Heart left ventricle (tissue), 16 donors: ENCODE measurements around the gene MRPS6. TPM values are rescaled to one million over a fixed set of nuclear protein-coding genes. Genes with fewer than 3 reads are reported as not detected.
A peak's percentile ranks its signal among the peaks of the same experiment; 100 is the strongest.

ENCODE experiments used
- ATAC-seq, 4 donors: fragments of 200-7000 bp; cut with Tn5 transposase; one replicate each; pipeline ENCODE4 v1.9.1; 2020 to 2022; ENCODE audit warnings: moderate library complexity in 4 of 4, mild to moderate bottlenecking in 3 of 4, moderate number of reproducible peaks in 1 of 4
- DNase-seq, 5 donors: peaks; one replicate each; pipeline ENCODE4 v3.0.0-alpha.2; 2020
- H3K27ac ChIP-seq, 12 donors: fragments of 200-600 bp; sonication (generic) in 4 of 12; one replicate each; pipeline versions ENCODE4 v1.5.0 to v1.8.0; 2016 to 2022; ENCODE audit warnings: mild to moderate bottlenecking in 2 of 12
- H3K27me3 ChIP-seq, 9 donors: fragments of 200-600 bp; sonication (generic) in 2 of 9; one replicate each; pipeline versions ENCODE4 v1.5.1 to v1.8.0; 2016 to 2022; ENCODE audit warnings: mild to moderate bottlenecking in 3 of 9
- H3K36me3 ChIP-seq, 9 donors: fragments of 200-600 bp; sonication (generic) in 2 of 9; one replicate each; pipeline versions ENCODE4 v1.5.0 to v1.8.0; 2018 to 2022; ENCODE audit warnings: mild to moderate bottlenecking in 2 of 9
- H3K4me1 ChIP-seq, 12 donors: fragments of 200-600 bp; sonication (generic) in 4 of 12; one replicate each; pipeline versions ENCODE4 v1.5.0 to v1.8.0; 2016 to 2022; ENCODE audit warnings: mild to moderate bottlenecking in 3 of 12
- H3K4me3 ChIP-seq, 12 donors: fragments of 200-600 bp; sonication (generic) in 4 of 12; one replicate each; pipeline versions ENCODE4 v1.5.0 to v1.8.0; 2017 to 2022; ENCODE audit warnings: mild to moderate bottlenecking in 9 of 12, moderate library complexity in 4 of 12
- H3K9me3 ChIP-seq, 12 donors: fragments of 200-600 bp; sonication (generic) in 4 of 12; one replicate each; pipeline versions ENCODE4 v1.5.0 to v1.8.0; 2016 to 2022; ENCODE audit warnings: mild to moderate bottlenecking in 1 of 12
- CTCF ChIP-seq, 12 donors: fragments of 200-600 bp; sonication (generic) in 4 of 12; IDR thresholded peaks; one replicate each; pipeline versions ENCODE4 v1.5.0 to v1.8.0; 2018 to 2022; ENCODE audit warnings: antibody characterized with exemption in 12 of 12, mild to moderate bottlenecking in 5 of 12
- POLR2A ChIP-seq, 2 donors: fragments of 450-650 bp; IDR thresholded peaks; one replicate each; pipeline ENCODE4 v1.6.1; 2017; ENCODE audit warnings: antibody characterized with exemption in 2 of 2, mild to moderate bottlenecking in 2 of 2, moderate library complexity in 2 of 2
- WGBS, 4 donors: extraction: QIAGEN DNeasy Blood & Tissue Kit in 2 of 4; methylation state at CpG; one replicate each; pipeline versions ENCODE4 v1.1.5 to v1.1.7; 2013 to 2018; 5-methylcytosine and 5-hydroxymethylcytosine counted together
- intact Hi-C, 10 donors: fragments of 100-400 bp; cut with DNase I; formaldehyde crosslinking; loops; one replicate each; pipeline versions ENCODE4 v1.11.1 to v1.14.2; 2022
- polyA plus RNA-seq, 2 donors: library from polyadenylated mRNA; stranded (reverse); fragments of 200-250 nt; gene quantifications; one replicate each; pipeline ENCODE4 v1.2.3, GENCODE V29; 2013
- total RNA-seq, 9 donors: library from RNA; depleted of rRNA in 2 of 9; stranded (reverse); fragments of >200 nt in 2 of 9; fragmentation: NEBNext Ultra II Directional in 3 of 9; extraction: Animal tissue kit (Norgen Biotek cat#: 25700) in 3 of 9; gene quantifications; one replicate each; pipeline versions ENCODE4 v1.1.0 to v1.2.4, GENCODE V29; 2016 to 2023
- donor health status: ischemic (EF 13 %, LVEDD 7.1; RV severe dilation, severe dysfunction).
- donor health status: healthy with polysubstance abuse.
- donor health status: DM: no; HTN: yes; CAD: no.
- donor health status: DM: no; HTN: no; CAD: no.
- donor health status: ischemic (EF 25% LVEDD 6.9; RV normal size, moderate dysfunction).
- donor health status: ischemic (EF 25% LVEDD 5.7; RV mildly dilated, moderate dysfunction).
- donor health status: healthy.
- donor health status: DM: yes; HTN: yes; CAD: no.
- donor health status: ischemic (EF 35%, LVEDD 5.7; RV mildly dilated, moderate dysfunction).
- donor health status: nonischemic (EF 11% LVEDD 7.7; RV severe dilation, severe dysfunction).
- donor health status: DM: yes; HTN: yes; CAD: no.
- donor health status: PGD.
- donor health status: ischemic (EF 29% LVEDD 5.4; RV normal size, mild dysfunction).
- donor health status: nonischemic (EF 23%, LVEDD 6.1; RV moderate dilation, normal function).

MRPS6 gene
- total and polyA plus RNA-seq, 11 donors = 21.8 to 61.7 (median 44.6) TPM

- TF ChIP-seq POLR2A (IDR thresholded peaks at IDR 0.05) = no peak
- TF ChIP-seq CTCF (IDR thresholded peaks at IDR 0.05) = no peak
- peaks cover 0 to 7% (median 0%) of the 10 kb centered on the region in 12 donors for H3K4me1 ChIP-seq
- ATAC-seq (no peak), DNase-seq (no peak)
- H3K27me3 ChIP-seq = no peaks in the 10 kb centered on the region
- H3K27ac ChIP-seq = no peak overlapping the region
- no peak overlapping the region for H3K4me3 ChIP-seq
- intact Hi-C loops = no loop called here
- no peaks in the 10 kb centered on the region for H3K9me3 ChIP-seq
- 70 to 78% (median 74%) methylated on average over 8 of the region's 8 CpGs for WGBS, 4 donors
- H3K36me3 ChIP-seq = no peaks in the 10 kb centered on the region
These were observed 38.9 kb upstream of the MRPS6 start for GRCh38 chr21:34034369-34035014.

- 85 to 91% (median 90%) methylated on average over 8 of the region's 8 CpGs for WGBS, 4 donors
- no peaks in the 10 kb centered on the region for H3K4me1 ChIP-seq
- H3K4me3 ChIP-seq = no peak overlapping the region
- TF ChIP-seq POLR2A (IDR thresholded peaks at IDR 0.05) (no peak), CTCF (IDR thresholded peaks at IDR 0.05) (no peak)
- no peak overlapping the region for H3K27ac ChIP-seq
- no peaks in the 10 kb centered on the region for H3K9me3 ChIP-seq
- ATAC-seq = peak in 1 of 4 donors; percentile 27
- no peaks in the 10 kb centered on the region for H3K27me3 ChIP-seq
- intact Hi-C loops = no loop called here
- no peak for DNase-seq
- H3K36me3 ChIP-seq = no peaks in the 10 kb centered on the region
These were observed 37.6 kb upstream of the MRPS6 start for GRCh38 chr21:34035619-34036354.

GRCh38 chr21:34037009-34037795 is 36.2 kb upstream of the MRPS6 start:
- intact Hi-C loops = no loop called here
- Histone ChIP-seq H3K9me3 (no peaks in the 10 kb centered on the region), H3K27ac (no peak overlapping the region), H3K27me3 (no peaks in the 10 kb centered on the region), H3K4me3 (no peak overlapping the region), H3K4me1 (no peaks in the 10 kb centered on the region), H3K36me3 (no peaks in the 10 kb centered on the region)
- no peak for DNase-seq
- WGBS, 4 donors = 79 to 84% (median 82%) methylated on average over 11 of the region's 11 CpGs
- ATAC-seq = no peak
- TF ChIP-seq POLR2A (IDR thresholded peaks at IDR 0.05) = no peak
- no peak for TF ChIP-seq CTCF (IDR thresholded peaks at IDR 0.05)
